Smooth muscle cell (in vitro differentiated cells): ENCODE data around the gene GABRG3. TPM values are rescaled to one million over a fixed set of nuclear protein-coding genes. Genes with fewer than 3 reads are reported as not detected.

ENCODE experiments used
- DNase-seq: peaks from one replicate; lab custom pipeline; 2025; ENCODE audit not compliant: unreplicated experiment; lab: John Stamatoyannopoulos, UW
- H2AFZ ChIP-seq: fragments of 200-600 bp; sonication (generic); 2 replicates; pipeline ENCODE4 v1.6.0; 2016; ENCODE audit warnings: antibody characterized with exemption, low read depth, mild to moderate bottlenecking
- H3F3A ChIP-seq: fragments of 200-600 bp; sonication (generic); 2 replicates; pipeline ENCODE4 v1.6.0; 2017; ENCODE audit warnings: antibody characterized with exemption, low read depth
- H3K27ac ChIP-seq: fragments of 200-600 bp; sonication (generic); 2 replicates; pipeline ENCODE4 v1.5.1; 2016; ENCODE audit warnings: low read depth, mild to moderate bottlenecking
- H3K27me3 ChIP-seq: fragments of 200-600 bp; sonication (generic); 2 replicates; pipeline ENCODE4 v1.6.1; 2016; ENCODE audit warnings: low read depth, mild to moderate bottlenecking
- H3K36me3 ChIP-seq: fragments of 200-600 bp; sonication (generic); 2 replicates; pipeline ENCODE4 v1.5.1; 2016; ENCODE audit warnings: low read depth
- H3K4me1 ChIP-seq: fragments of 200-600 bp; sonication (generic); 2 replicates; pipeline ENCODE4 v1.5.1; 2016; ENCODE audit warnings: low read depth
- H3K4me2 ChIP-seq: fragments of 200-600 bp; sonication (generic); 2 replicates; pipeline ENCODE4 v1.6.0; 2016; ENCODE audit warnings: mild to moderate bottlenecking
- H3K4me3 ChIP-seq: fragments of 200-600 bp; sonication (generic); 2 replicates; pipeline ENCODE4 v1.5.1; 2016; ENCODE audit warnings: mild to moderate bottlenecking
- H3K79me2 ChIP-seq: fragments of 200-600 bp; sonication (generic); 2 replicates; pipeline ENCODE4 v1.6.0; 2016; ENCODE audit warnings: low read depth, mild to moderate bottlenecking
- H3K9ac ChIP-seq: fragments of 200-600 bp; sonication (generic); 2 replicates; pipeline ENCODE4 v1.6.0; 2016; ENCODE audit warnings: low read depth
- H3K9me3 ChIP-seq: fragments of 200-600 bp; sonication (generic); replicated peaks from 2 replicates; pipeline ENCODE4 v1.5.1; 2016; ENCODE audit warnings: low read depth
- H4K20me1 ChIP-seq: fragments of 200-600 bp; sonication (generic); 2 replicates; pipeline ENCODE4 v1.6.0; 2016; ENCODE audit warnings: low read depth
- WGBS: methylation state at CpG from one replicate; pipeline ENCODE4 v1.1.7; 2016; ENCODE audit warnings: low lambda C conversion rate; 5-methylcytosine and 5-hydroxymethylcytosine counted together
- polyA plus RNA-seq: library from polyadenylated mRNA; unstranded; fragments of >200 nt; fragmentation: Nextera tagmentation; extraction: Ambion mirVana; gene quantifications from 2 replicates; pipeline ENCODE4 v1.2.1, GENCODE V29; 2016
- total RNA-seq: library from RNA; depleted of rRNA; stranded (reverse); fragments of >200 nt; gene quantifications from 2 replicates; pipeline ENCODE4 v1.2.3, GENCODE V29; 2014
- TF ChIP-seq, protein P1 (sequence below): fragments of 200-600 bp; sonication (generic); IDR thresholded peaks from 2 replicates; pipeline ENCODE4 v1.5.1; 2017; ENCODE audit warnings: borderline replicate concordance, mild to moderate bottlenecking, antibody characterized with exemption; ENCODE audit not compliant: insufficient read depth, poor library complexity, severe bottlenecking

Gene GABRG3
- total and polyA plus RNA-seq, 2 experiments from 2014 or later, result under 0.01 TPM; not detected in 1

DNA sequence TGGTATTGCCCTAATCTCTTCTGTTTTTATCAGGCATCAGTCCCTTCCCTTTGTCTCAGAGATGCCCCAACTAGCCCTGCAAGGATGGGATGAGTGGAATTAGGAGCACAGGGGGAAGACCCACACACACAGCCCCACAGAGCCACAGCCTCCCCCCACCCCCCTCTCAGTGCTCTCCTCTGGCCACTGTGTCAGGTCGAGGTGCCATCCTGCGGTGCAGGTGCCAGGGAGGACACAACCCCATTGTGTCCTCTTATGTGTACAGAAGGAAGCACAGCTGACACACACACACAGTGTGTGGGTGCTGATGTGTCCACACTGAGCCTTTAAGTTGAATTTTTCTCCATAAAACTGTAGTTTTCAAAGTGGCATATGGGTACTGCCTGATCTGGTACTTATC, 593.7 kb downstream of the GABRG3 start:
- H3K79me2 ChIP-seq, result no peaks in the 10 kb centered on the region
- no peaks in the 10 kb centered on the region for H4K20me1 ChIP-seq
- peaks cover 8% of the 10 kb centered on the region for H3K9me3 ChIP-seq
- DNase-seq, result no peak
- no peak overlapping the region for H3K27ac ChIP-seq
- H3K4me1 ChIP-seq, result no peaks in the 10 kb centered on the region
- H3K9ac ChIP-seq, result no peak overlapping the region
- no peaks in the 10 kb centered on the region for H3K27me3 ChIP-seq
- H3F3A ChIP-seq, result no peaks in the 10 kb centered on the region
- WGBS, result 97% methylated on average over 2 of the region's 2 CpGs
- TF ChIP-seq, protein P1, sequence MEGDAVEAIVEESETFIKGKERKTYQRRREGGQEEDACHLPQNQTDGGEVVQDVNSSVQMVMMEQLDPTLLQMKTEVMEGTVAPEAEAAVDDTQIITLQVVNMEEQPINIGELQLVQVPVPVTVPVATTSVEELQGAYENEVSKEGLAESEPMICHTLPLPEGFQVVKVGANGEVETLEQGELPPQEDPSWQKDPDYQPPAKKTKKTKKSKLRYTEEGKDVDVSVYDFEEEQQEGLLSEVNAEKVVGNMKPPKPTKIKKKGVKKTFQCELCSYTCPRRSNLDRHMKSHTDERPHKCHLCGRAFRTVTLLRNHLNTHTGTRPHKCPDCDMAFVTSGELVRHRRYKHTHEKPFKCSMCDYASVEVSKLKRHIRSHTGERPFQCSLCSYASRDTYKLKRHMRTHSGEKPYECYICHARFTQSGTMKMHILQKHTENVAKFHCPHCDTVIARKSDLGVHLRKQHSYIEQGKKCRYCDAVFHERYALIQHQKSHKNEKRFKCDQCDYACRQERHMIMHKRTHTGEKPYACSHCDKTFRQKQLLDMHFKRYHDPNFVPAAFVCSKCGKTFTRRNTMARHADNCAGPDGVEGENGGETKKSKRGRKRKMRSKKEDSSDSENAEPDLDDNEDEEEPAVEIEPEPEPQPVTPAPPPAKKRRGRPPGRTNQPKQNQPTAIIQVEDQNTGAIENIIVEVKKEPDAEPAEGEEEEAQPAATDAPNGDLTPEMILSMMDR, result no peak
- H3K4me3 ChIP-seq, result no peak overlapping the region
- H3K4me2 ChIP-seq, result no peak overlapping the region
- no peaks in the 10 kb centered on the region for H3K36me3 ChIP-seq
- H2AFZ ChIP-seq, result no peak overlapping the region

DNA sequence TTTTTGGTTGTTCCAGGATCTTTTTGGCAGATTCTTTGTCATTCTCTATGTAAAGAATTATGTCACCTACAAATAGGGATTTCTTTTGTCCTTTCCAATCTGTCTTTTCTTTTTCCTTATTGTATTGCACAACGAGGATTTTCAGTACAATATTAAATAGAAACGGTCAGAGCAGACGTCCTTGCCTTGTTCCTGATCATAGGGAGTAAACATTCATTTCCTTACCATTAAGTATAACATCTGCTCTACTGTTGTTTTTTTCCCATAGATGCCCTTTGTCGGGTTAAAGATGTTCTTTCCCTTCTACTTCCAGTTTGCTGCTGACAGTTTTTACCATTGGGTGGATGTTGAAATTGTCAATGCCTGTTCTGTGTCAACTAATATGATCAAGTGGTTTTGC, 599.8 kb downstream of the GABRG3 start:
- Histone ChIP-seq H3K9ac (no peak overlapping the region), H3K4me2 (no peak overlapping the region), H3K4me3 (no peak overlapping the region), H3K4me1 (no peaks in the 10 kb centered on the region), H3K27ac (no peak overlapping the region), H2AFZ (no peak overlapping the region), H3K36me3 (no peaks in the 10 kb centered on the region), H3K9me3 (no peaks in the 10 kb centered on the region), H4K20me1 (no peaks in the 10 kb centered on the region), H3K27me3 (no peaks in the 10 kb centered on the region), H3K79me2 (no peaks in the 10 kb centered on the region), H3F3A (no peaks in the 10 kb centered on the region)
- TF ChIP-seq, protein P1, result no peak
- no peak for DNase-seq
- 82% methylated on average over 4 of the region's 4 CpGs for WGBS

DNA sequence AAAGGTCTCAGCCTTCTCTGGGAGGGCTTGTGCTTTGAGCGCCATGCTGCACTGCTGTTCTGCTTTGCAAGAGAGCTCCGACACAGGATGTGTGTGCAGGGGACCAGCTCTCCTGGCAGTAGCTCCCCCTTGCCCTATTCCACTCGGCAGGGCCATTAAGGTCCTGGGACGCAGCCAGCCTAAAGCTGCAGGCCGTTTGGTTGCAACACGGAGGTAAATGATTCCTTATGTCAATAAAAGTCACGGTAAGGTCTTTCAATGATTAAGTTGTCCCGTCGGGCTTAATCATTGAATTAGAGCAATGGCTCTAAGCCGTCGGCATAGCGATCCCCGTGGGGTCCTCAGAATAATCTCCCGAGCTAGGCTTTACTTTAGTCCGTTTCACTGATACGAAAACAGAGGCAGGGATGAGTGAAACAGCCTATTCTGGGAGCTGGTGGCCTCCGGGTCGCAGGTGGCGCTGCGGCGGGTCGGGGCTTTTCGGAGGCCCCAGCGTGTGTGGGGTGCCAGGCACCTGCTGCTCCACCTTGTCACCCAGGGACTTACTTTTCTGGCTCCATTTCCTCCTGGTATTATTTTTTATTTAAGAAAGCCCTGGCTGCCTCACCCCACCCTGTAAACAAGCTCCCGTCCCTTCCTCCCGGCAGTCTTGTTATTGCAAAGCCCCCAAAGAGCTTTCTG, 603.0 kb downstream of the GABRG3 start:
- H3K4me1 ChIP-seq, result no peaks in the 10 kb centered on the region
- TF ChIP-seq, protein P1, result no peak
- no peak overlapping the region for H3K27ac ChIP-seq
- DNase-seq, result no peak
- WGBS, result 92% methylated on average over 26 of the region's 26 CpGs
- H3K79me2 ChIP-seq, result no peaks in the 10 kb centered on the region
- no peaks in the 10 kb centered on the region for H3K27me3 ChIP-seq
- H3K4me2 ChIP-seq, result no peak overlapping the region
- H4K20me1 ChIP-seq, result no peaks in the 10 kb centered on the region
- H3K9ac ChIP-seq, result no peak overlapping the region
- H2AFZ ChIP-seq, result no peak overlapping the region
- H3K9me3 ChIP-seq, result no peaks in the 10 kb centered on the region
- H3K4me3 ChIP-seq, result no peak overlapping the region
- no peaks in the 10 kb centered on the region for H3F3A ChIP-seq
- H3K36me3 ChIP-seq, result no peaks in the 10 kb centered on the region

DNA sequence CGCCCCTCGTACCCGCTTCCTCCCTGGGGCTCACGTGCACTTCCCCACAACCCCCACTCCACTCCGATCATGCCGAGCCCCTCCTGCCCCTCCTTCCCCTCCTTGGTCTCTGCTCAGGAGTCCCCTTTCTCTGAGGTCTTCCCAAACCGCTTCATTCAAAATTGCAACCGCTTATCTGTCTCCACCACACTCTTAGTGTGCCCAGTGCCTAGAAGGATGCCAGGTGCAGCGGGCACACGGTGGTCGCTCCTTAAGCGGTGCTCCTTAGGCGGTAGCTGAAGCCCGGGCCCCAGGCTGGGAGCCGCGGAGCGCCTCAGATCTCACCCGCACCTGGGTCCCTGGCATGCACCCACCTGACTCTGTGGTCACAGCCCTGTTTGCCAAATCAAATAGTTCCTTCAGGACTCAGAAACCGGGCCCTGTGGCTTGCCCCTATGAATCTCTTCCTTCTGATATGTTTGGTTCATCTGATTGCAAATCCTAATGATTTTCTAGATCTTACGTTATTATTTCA, 603.6 kb downstream of the GABRG3 start:
- Histone ChIP-seq H4K20me1 (no peaks in the 10 kb centered on the region), H3K27ac (no peak overlapping the region), H3K36me3 (no peaks in the 10 kb centered on the region), H3K4me1 (no peaks in the 10 kb centered on the region), H3K4me3 (no peak overlapping the region), H3K27me3 (no peaks in the 10 kb centered on the region), H3K9me3 (no peaks in the 10 kb centered on the region), H2AFZ (no peak overlapping the region), H3F3A (no peaks in the 10 kb centered on the region), H3K4me2 (no peak overlapping the region), H3K79me2 (no peaks in the 10 kb centered on the region), H3K9ac (no peak overlapping the region)
- no peak for DNase-seq
- TF ChIP-seq, protein P1, result no peak
- 88% methylated on average over 18 of the region's 20 CpGs for WGBS
